Thoracic aorta (tissue), 2 donors: Measurements from ENCODE around the gene TJAP1. TPM values are rescaled to one million over a fixed set of nuclear protein-coding genes. Genes with fewer than 3 reads are reported as not detected.

Experiments
- ATAC-seq: fragments of 150-250 bp; one replicate; pipeline ENCODE4 v1.8.0; 2017; ENCODE audit warnings: low read depth; ENCODE audit not compliant: insufficient number of reproducible peaks, low FRiP score
- DNase-seq: peaks from one replicate; pipeline ENCODE4 v3.0.0-alpha.2; 2020; ENCODE audit warnings: low spot score
- H3K27ac ChIP-seq, 2 donors: fragments of 200-600 bp; sonication (generic); 1 replicate in 1 of 2; 2 replicates in 1 of 2; pipeline ENCODE4 v1.5.1; 2016; ENCODE audit warnings: mild to moderate bottlenecking in 2 of 2, moderate library complexity in 2 of 2
- H3K27me3 ChIP-seq: fragments of 200-600 bp; sonication (generic); replicated peaks from 2 replicates; pipeline ENCODE4 v1.6.0; 2016; ENCODE audit warnings: mild to moderate bottlenecking; ENCODE audit not compliant: insufficient read depth
- H3K36me3 ChIP-seq: fragments of 200-600 bp; sonication (generic); one replicate; pipeline ENCODE4 v1.5.1; 2016
- H3K4me1 ChIP-seq, 2 donors: fragments of 200-600 bp; sonication (generic); 1 replicate in 1 of 2; 2 replicates in 1 of 2; pipeline versions ENCODE4 v1.5.1 to v1.6.0; 2016; ENCODE audit warnings: low read depth in 2 of 2, mild to moderate bottlenecking in 1 of 2; ENCODE audit not compliant: control insufficient read depth in 1 of 2
- H3K4me3 ChIP-seq: fragments of 200-600 bp; sonication (generic); 2 replicates; pipeline ENCODE4 v1.5.1; 2016; ENCODE audit warnings: mild to moderate bottlenecking
- H3K9me3 ChIP-seq: fragments of 200-600 bp; sonication (generic); 2 replicates; pipeline ENCODE4 v1.5.1; 2016
- total RNA-seq, 2 donors: library from RNA; depleted of rRNA; stranded (reverse); fragments of >200 nt; gene quantifications; one replicate each; pipeline versions ENCODE4 v1.1.0 to v1.2.3, GENCODE V29; 2016
- TF ChIP-seq, protein P1 (sequence below): fragments of 200-600 bp; sonication (generic); IDR thresholded peaks from one replicate; pipeline ENCODE4 v1.5.1; 2019; ENCODE audit warnings: antibody characterized with exemption

TJAP1 gene
- total RNA-seq, 2 donors from 2014 or later: 19.5 to 21.0 TPM

DNA sequence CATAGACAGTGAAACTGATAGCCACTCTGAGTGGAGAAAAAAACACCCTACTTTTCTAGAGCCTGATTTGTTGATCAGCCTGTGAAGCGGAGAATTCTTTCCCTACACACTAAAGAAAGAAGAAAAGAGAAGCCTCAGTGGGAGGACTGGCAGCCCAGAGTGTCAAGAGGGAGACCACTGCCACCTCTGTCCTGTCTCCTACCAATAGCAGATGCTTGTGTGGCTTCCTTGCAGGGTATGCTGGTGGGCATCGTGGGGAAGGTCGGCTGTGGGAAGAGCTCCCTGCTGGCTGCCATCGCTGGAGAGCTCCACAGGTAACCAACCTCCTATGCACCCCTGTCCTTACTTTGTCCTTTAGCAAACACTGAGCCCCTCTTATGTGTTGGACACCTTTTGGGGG, 39.7 kb upstream of the TJAP1 start:
- ATAC-seq: no peak
- H3K36me3 ChIP-seq: peaks cover 25% of the 10 kb centered on the region

DNA sequence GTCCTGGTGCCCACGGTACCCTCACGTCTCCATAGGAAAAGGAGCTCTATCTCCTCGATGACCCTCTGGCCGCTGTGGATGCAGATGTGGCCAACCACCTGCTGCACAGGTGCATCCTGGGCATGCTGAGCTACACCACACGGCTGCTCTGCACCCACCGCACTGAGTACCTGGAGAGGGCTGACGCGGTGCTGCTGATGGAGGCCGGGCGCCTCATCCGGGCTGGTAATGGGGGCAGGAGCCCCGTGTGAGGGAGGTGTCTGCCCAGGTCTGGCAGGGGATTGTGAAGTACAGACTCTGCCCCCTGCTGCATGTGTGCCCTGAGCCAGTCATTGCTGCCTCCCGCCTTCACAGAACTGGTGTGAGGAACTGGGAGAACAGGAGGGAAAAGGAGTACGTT, 34.4 kb upstream of the TJAP1 start:
- H3K36me3 ChIP-seq: peaks cover 65% of the 10 kb centered on the region
- no peak for DNase-seq

More for the DNA sequence above, 39.7 kb upstream of the TJAP1 start:
- peaks cover 6 to 25% of the 10 kb centered on the region in 2 donors for H3K4me1 ChIP-seq
- TF ChIP-seq, protein P1, sequence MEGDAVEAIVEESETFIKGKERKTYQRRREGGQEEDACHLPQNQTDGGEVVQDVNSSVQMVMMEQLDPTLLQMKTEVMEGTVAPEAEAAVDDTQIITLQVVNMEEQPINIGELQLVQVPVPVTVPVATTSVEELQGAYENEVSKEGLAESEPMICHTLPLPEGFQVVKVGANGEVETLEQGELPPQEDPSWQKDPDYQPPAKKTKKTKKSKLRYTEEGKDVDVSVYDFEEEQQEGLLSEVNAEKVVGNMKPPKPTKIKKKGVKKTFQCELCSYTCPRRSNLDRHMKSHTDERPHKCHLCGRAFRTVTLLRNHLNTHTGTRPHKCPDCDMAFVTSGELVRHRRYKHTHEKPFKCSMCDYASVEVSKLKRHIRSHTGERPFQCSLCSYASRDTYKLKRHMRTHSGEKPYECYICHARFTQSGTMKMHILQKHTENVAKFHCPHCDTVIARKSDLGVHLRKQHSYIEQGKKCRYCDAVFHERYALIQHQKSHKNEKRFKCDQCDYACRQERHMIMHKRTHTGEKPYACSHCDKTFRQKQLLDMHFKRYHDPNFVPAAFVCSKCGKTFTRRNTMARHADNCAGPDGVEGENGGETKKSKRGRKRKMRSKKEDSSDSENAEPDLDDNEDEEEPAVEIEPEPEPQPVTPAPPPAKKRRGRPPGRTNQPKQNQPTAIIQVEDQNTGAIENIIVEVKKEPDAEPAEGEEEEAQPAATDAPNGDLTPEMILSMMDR: no peak
- H3K9me3 ChIP-seq: no peaks in the 10 kb centered on the region
- no peaks in the 10 kb centered on the region for H3K27me3 ChIP-seq
- no peak overlapping the region for H3K4me3 ChIP-seq
- DNase-seq: no peak
- no peak overlapping the region for H3K27ac ChIP-seq

DNA sequence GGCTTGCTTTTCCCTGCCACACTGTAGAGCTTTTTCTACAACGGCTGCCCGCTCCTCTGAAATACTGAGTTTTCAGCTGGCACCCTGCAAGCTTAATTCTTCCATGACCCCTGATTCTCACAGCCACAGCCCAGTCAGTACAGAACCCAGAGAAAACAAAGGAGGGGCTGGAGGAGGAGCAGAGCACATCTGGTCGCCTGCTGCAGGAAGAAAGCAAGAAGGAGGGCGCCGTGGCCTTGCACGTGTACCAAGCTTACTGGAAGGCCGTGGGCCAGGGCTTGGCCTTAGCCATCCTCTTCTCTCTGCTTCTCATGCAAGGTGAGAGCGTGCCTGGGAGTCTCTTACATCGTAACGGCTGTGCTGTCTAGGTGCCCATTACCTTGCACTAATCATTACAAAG, 33.3 kb upstream of the TJAP1 start:
- H3K36me3 ChIP-seq: peaks cover 73% of the 10 kb centered on the region
- TF ChIP-seq, protein P1: no peak
- no peak for DNase-seq
- ATAC-seq: no peak
- H3K4me1 ChIP-seq: no peaks in the 10 kb centered on the region
- H3K9me3 ChIP-seq: no peaks in the 10 kb centered on the region
- no peak overlapping the region for H3K27ac ChIP-seq
- no peaks in the 10 kb centered on the region for H3K27me3 ChIP-seq
- no peak overlapping the region for H3K4me3 ChIP-seq

More for the DNA sequence above, 34.4 kb upstream of the TJAP1 start:
- Histone ChIP-seq H3K9me3 (no peaks in the 10 kb centered on the region), H3K4me3 (no peak overlapping the region), H3K27me3 (no peaks in the 10 kb centered on the region), H3K4me1 (no peaks in the 10 kb centered on the region), H3K27ac (no peak overlapping the region)
- TF ChIP-seq, protein P1: no peak
- no peak for ATAC-seq

DNA sequence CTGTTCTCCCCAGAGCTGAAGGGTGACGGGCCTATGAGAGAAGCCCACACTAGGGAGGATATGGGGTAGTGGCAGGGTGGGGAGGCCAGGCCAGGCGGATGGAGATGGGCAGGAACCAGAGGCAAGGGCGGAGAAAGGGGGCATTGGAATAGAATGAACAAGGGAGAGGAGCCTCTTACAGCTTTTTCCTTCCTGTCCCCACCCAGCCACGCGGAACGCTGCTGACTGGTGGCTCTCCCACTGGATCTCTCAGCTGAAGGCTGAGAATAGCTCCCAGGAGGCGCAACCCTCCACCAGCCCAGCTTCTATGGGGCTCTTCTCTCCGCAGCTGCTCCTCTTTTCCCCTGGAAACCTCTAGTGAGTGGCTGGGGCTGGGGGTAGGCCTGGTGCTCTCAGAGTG, 32.8 kb upstream of the TJAP1 start:
- TF ChIP-seq, protein P1: no peak
- H3K27me3 ChIP-seq: no peaks in the 10 kb centered on the region
- H3K36me3 ChIP-seq: peaks cover 76% of the 10 kb centered on the region
- no peaks in the 10 kb centered on the region for H3K9me3 ChIP-seq
- no peaks in the 10 kb centered on the region for H3K4me1 ChIP-seq
- DNase-seq: no peak
- H3K4me3 ChIP-seq: no peak overlapping the region
- no peak for ATAC-seq
- no peak overlapping the region for H3K27ac ChIP-seq

DNA sequence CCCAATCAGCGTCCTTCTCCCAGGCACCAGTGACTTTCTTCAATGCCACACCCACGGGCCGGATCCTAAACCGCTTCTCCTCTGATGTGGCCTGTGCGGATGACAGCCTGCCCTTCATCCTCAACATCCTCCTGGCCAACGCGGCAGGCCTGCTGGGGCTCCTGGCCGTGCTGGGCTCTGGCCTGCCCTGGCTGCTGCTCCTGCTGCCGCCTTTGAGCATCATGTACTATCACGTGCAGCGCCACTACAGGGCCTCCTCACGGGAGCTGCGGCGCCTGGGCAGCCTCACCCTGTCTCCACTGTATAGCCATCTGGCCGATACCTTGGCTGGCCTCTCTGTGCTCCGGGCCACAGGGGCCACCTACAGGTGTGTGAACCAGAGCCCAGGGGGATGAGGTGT, 31.8 kb upstream of the TJAP1 start:
- peaks cover 77% of the 10 kb centered on the region for H3K36me3 ChIP-seq

More for the DNA sequence above, 31.8 kb upstream of the TJAP1 start:
- H3K27ac ChIP-seq: no peak overlapping the region
- ATAC-seq (no peak), DNase-seq (no peak)
- no peaks in the 10 kb centered on the region for H3K4me1 ChIP-seq
- H3K9me3 ChIP-seq: no peaks in the 10 kb centered on the region
- TF ChIP-seq, protein P1: no peak
- H3K4me3 ChIP-seq: no peak overlapping the region
- H3K27me3 ChIP-seq: no peaks in the 10 kb centered on the region
